HG03521 (cell line): ENCODE results near the gene HP.

Experiments
- ATAC-seq: cut with Tn5 transposase; IDR thresholded peaks from one replicate; pipeline ENCODE4 v1.9.1; 2021; ENCODE audit warnings: mild to moderate bottlenecking, moderate library complexity; ENCODE audit not compliant: unreplicated experiment

The HP gene

GRCh38 chr16:72083778-72084404 lies 29.6 kb downstream of the HP start:
- ATAC-seq: no peak

GRCh38 chr16:72084445-72084844 lies 30.1 kb downstream of the HP start:
- no peak for ATAC-seq

GRCh38 chr16:72085002-72085401 lies 30.7 kb downstream of the HP start:
- ATAC-seq: no peak

- ATAC-seq: no peak
Measured at GRCh38 chr16:72091217-72091616, 36.9 kb downstream of the HP start.

- no peak for ATAC-seq
Measured at GRCh38 chr16:72092832-72093447, 38.6 kb downstream of the HP start.

DNA sequence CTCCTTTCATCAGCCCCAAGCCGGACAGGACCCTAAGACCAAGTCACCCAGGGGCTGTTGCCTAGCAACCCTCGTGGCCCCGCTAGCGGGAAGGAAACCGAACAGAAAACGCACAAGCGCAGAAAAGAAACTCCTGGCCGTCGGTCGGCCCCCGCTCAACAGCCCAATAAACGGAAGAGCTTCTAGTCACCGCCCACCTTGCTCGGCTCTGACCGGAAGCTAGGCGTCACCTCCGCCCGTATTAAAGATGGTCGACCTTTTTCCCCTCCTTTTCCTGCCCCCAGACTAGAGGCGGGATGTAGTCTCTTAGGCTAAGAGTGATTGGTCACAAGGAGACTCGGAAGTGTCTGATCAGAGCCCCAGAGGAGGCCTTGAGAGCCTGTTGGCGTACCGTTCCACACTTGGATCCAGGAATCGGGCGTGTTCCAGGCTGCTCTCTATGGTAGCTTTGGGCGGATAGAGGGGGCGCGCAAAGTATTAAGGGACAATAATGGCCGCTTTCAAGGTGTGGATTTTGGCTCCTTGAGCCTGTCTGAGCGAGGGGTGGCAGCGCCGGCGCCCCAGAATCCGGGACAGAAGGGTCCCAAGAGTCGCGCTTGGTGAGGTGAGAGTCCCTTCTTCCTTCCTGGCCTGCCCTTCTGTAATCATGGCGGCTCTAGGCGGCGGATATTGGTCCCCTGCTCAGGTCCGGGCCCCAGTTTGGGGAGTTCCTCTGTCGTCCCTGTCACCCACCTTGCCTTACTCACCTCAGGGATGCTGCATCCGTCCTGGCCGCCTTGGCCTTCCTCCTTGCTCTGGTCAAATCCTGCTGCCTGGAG lies 39.4 kb downstream of the HP start, which contains the start of the genes DHX38 and TXNL4B:
Gene DHX38 (plus strand): TSS at position 400 of the 818 bp plus-strand sequence. CDS start 2,311 bp downstream, outside the sequence.
Gene TXNL4B (minus strand): TSS at position 173 of the 818 bp plus-strand sequence. CDS start 2,871 bp downstream, outside the sequence.
- ATAC-seq: peak; percentile 98

GRCh38 chr16:72094266-72094610 lies 39.9 kb downstream of the HP start:
- peak; percentile 0 for ATAC-seq

GRCh38 chr16:72098936-72099335 lies 44.6 kb downstream of the HP start:
- no peak for ATAC-seq

DNA sequence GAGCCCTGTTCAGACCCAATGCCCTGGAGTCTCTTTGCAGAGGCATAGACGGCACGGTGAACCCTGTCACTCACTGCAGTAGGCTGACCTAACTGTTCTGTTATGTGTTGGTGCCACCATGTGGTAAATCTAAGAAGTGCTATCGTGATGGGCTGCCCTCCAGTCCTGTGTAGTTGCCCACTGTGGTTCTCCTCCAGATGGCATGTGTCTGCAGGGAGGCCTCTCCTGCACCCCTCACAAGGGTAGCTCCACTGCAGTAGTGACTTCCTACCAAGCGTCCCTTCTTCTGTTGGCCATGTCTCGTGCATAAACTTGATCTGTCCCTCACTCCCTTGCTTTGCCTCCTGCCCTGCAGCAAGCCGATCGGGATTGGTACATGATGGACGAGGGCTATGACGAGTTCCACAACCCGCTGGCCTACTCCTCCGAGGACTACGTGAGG lies 45.1 kb downstream of the HP start:
- ATAC-seq: peak; percentile 81

- no peak for ATAC-seq
Measured at GRCh38 chr16:72101195-72101594, 46.9 kb downstream of the HP start.

GRCh38 chr16:72104905-72105304 lies 50.6 kb downstream of the HP start:
- no peak for ATAC-seq

GRCh38 chr16:72105978-72106377 lies 51.7 kb downstream of the HP start:
- ATAC-seq: no peak

DNA sequence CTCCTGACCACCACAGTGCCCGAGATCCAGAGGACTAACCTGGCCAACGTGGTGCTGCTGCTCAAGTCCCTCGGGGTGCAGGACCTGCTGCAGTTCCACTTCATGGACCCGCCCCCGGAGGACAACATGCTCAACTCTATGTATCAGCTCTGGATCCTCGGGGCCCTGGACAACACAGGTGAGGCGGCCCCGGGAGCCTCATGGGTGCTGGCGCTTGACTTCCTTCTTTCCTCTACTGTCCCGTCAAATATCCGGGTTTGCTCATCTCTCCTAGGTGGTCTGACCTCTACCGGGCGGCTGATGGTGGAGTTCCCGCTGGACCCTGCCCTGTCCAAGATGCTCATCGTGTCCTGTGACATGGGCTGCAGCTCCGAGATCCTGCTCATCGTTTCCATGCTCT lies 53.1 kb downstream of the HP start:
- ATAC-seq: no peak

DNA sequence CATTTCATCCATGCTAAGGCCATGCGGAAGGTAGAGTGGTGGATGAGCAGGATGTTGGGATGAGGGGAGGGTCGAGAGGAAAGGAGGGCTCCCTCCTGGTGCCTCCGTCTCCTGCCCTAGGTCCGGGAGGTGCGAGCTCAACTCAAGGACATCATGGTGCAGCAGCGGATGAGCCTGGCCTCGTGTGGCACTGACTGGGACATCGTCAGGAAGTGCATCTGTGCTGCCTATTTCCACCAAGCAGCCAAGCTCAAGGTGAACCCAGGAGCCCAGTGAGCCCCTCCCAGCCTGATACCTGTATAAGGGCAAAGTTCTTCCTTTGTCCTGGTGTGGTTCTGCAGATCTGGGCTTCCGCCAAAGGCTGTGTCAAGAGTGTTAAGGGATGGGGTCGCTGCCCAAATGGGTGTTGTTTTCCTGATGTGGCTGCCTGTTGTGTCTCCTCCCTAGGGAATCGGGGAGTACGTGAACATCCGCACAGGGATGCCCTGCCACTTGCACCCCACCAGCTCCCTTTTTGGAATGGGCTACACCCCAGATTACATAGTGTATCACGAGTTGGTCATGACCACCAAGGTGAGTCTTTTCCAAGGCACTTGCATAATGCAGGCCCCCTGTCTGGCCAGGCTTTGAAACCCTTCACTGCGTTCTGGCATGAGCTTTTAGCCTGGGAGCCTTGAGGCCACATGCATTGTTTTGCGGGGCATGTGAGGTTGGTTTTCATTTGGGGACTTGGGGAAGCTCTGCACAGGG lies 54.2 kb downstream of the HP start:
- no peak for ATAC-seq

DNA sequence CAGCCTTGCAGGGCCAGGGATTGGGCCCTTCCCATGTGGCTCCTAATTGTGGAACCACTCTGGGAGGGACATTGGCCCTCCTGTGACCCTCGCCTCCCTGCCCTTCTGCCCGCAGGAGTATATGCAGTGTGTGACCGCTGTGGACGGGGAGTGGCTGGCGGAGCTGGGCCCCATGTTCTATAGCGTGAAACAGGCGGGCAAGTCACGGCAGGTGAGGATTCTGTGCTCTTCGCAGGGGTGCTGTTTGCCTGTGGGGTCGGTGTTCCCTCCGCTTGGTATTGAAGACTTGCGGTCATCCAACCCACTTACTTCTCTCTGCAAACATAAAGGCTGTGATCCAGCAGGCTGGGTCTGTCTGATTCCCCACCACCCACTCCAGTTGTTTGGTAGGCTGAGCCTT lies 55.0 kb downstream of the HP start:
- no peak for ATAC-seq

GRCh38 chr16:72109966-72110530 lies 55.7 kb downstream of the HP start:
- no peak for ATAC-seq
